Left renal cortex interstitium (tissue), 4 donors: ENCODE data around the gene MSX2. TPM values are rescaled to one million over a fixed set of nuclear protein-coding genes. Genes with fewer than 3 reads are reported as not detected.

Experiments used
- DNase-seq, 4 donors: peaks; one replicate each; pipeline ENCODE4 v3.0.0-alpha.2; 2013; ENCODE audit warnings: low read depth in 4 of 4, low spot score in 2 of 4, missing footprints in 1 of 4
- polyA plus RNA-seq, 4 donors: library from polyadenylated mRNA; unstranded; fragments of 120-200 nt; gene quantifications; one replicate each; pipeline ENCODE4 v1.2.1, GENCODE V29; 2013; ENCODE audit not compliant: insufficient read length in 4 of 4

The MSX2 gene
- polyA plus RNA-seq, 4 donors = 0.46 to 0.79 (median 0.57) TPM

DNA sequence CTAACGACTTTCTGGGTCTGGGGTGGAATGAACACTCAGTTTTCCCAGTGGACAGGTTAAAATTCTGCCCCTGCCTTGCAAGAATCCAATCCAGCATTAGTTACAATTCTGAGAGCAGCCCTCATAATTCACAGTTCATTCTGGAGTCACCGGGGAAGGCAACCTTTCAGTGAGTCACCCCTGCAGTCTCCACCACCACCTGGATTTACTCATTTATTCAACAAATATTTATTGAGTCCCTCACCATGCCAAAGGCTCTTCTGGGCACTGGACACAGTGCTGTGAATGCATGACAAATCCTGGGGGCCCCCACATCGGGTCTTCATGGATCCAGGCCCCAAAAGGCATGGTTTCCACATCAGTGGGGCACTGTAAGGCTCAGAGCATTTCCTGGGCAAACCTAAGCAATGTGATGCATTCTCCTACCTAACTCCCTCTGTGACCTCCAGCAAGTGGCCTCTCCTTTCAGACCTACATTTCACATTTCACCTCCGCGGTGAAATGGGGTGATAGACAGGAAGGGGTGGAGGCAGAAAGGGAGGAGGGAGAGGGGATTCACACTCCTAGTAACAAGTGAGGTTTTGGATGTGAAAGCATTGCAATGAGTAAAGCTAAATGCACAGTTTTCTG lies 6.4 kb upstream of the MSX2 start:
- no peak for DNase-seq

DNA sequence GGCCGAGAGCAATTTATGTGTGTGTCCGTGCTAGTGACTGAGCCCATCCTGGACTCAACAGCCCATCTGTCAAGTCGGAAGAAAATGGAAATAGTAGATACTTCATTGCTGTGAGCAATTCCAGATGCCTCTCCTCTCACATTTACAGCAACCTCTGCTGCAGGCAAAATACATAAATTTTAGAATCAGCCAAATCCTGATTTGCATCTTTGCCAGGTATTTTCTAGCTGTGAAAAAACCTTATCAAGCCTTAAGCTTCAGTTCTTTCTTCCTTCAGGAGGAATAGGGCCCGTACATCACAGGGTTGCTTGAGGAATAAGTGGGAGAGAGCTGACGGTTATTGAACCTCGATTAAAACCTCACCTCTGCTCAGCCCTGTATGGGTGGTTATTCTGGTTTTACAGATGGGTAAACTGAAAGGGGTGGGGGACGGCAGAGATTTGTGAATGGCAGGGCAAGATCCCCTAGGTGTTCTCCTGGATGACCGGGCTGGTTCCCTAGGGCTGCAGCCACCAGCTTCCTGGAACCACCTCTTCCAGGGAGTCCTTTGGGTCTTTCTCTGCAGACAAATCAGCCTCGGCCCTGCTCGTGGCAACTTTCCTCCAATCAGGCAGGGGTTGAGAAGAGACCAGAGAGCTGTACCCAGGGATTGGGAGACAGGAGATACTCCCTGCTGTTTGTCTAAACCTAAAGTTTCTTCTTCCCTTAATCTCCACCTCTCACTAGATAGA lies 5.3 kb upstream of the MSX2 start:
- no peak for DNase-seq

DNA sequence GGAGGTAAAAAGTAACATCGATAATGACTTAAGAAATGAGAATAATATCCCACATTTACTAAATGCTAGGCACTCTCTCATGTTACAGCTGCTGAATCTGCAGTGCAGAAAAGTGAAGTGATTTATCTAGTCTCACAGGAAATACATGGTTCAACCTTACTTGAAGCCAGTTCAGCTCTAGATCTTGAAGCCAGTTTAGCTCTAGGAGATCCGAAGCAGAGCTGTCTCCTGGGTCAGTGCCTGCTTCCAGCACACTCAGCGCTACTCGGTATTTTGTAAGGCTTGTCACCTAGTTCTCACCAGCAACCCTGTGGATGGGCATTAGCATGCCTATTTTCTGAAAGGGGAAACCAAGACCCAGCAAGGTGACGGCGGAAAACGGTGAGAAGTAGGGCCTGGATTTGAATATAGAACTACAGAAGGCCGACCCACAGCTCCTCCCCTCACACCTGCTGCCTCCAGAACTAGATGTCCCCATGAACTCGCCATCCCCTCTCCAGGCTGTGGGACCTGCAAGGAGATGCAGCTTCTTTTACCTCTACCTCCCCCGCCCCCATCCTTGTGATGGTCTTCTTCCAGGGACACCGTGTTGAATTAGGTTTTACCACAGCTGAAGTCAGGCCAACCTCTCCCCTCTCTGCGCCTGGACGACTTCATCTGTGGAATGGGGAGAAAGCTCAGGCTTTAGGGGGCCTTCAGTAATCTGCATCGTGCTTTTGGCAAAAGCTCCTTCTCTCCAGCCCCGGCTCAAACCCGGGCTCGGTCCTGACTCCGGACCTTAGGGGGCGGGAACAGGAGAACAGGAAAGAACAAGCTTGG lies 4.4 kb upstream of the MSX2 start:
- DNase-seq = no peak

DNA sequence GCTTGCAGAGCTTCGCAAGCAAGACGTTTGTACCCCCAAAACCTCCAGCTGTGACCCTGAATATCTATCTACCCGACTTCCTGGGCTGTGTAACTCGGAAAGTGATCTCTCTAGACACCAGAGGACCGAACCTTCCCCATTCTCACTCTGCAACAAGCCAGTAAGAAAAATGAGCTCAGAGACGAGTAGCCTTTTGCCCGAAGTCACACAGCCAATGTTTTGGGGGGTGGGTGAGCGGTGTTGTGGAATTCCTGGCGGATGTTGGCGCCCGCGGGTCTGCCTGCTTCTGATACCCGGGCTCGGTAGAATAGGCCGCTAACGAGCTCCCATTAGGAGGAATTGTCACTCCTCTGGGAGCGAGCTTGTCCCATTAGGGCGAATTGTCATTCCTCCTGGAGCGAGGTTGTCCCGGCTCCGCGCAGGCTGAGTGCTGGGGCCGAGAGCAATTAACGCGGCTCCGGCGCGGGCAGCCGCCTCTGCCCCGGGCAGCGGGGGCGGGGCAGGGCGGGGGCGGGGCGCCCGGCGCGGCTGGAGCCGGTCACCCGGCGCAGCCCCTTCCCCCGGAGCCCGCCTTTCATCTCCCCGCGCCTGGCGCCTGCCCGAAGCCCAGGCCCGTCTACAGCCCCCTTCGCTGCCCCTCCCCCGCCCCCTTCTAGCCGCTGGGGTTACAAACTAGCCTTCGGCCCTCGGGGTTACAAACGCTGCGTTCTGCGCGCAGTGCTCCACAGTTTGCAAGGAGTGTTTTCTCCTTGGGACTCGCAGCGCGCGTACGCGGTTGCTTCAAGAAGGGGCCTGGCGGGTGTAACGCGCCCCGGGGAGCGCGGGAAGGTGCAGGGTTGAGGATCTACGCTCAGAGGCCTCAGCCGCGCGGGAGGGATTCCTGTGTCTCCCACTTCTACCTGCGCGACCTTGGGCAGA lies 3.5 kb upstream of the MSX2 start:
- no peak for DNase-seq

DNA sequence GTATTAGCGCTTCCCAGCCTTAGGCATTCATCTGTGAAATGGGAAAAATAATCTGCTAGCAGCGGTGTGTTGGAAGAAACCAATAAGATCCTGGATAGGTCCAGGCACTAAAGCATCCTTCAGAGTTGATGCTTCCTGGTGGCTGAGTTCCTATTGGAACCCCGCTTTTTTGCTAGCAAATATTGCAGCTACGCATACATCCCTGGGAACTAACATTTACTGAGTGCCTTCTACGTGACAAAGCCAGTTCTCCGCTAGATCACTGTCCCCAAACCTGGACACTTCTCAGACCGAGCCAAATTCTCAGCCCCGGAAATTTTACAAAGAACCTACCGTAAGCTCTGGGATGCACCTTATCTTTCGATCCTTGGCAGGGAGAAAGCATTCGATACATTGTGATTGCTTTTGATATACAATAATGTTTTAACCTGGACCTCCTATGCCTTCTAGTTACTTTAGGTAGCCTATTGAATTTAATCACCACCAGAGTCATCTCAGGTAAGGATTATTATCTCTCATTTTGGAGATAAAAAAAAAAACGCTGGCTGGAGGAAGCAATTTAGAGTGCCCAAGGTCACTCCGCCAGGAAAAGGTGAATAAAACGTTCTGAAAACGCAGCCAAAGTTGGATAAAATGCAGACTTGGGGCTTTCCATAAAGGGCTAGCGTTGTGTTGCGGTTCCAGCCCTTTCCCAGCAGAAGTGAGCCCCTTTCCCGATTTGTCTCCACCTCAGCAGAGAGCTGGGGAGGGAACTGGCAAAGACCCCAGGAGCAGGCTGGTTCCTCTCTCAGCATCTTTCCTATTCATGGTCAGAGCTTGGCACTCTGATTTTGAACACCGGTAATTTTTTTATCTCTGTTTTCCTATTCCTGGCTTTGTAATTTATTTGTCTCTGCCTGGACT lies 2.6 kb upstream of the MSX2 start:
- no peak for DNase-seq

DNA sequence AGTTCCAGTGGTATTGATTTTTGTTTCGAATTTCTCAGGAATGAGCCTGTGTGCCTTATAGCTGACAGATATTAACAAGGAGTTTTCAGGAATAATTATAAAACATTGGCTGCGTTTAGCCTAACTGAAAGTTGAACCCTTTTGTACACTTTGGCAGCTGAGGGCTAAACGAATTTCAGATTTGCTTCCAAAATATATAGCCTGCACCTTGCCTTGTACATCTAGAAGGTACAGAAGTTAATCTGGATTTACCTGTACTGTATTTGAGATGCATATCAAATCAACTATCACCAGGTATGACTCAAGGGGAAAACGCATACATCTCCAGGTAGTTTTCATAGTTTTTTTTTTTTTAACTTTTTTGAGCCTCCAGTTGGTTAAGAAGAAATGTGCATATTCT lies 1.9 kb upstream of the MSX2 start:
- DNase-seq = no peak

DNA sequence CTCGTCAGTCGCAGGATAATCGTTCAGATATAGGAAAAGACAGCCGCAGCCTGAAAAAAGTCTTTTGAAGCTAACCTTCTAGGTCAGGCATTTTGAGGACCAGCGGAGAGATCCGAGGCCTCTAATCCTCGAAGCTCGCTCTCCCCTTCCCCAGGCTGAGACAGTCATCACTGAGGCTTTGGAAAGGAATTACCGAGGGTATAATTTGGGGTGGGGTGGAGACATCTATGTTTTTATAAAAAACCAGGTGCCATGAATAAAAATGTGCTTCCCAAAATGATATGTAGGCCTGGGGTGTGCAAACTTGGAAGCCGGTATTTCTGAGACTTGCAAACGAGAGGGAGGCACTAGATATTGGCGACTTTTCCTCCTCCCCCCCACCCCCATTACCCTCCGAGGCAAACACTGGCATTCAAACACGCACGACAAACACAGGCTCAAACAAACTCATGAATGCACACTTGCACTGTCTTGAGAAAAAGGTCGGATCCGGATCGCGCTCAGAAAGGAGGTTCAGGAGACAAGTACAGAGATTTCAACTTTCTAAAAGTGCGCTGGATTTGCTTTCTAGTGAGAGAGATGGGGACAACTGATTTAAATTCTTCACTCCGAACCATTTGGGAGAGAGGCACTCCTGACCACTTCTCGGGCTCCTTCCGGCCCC lies 935 bp upstream of the MSX2 start:
- no peak for DNase-seq

DNA sequence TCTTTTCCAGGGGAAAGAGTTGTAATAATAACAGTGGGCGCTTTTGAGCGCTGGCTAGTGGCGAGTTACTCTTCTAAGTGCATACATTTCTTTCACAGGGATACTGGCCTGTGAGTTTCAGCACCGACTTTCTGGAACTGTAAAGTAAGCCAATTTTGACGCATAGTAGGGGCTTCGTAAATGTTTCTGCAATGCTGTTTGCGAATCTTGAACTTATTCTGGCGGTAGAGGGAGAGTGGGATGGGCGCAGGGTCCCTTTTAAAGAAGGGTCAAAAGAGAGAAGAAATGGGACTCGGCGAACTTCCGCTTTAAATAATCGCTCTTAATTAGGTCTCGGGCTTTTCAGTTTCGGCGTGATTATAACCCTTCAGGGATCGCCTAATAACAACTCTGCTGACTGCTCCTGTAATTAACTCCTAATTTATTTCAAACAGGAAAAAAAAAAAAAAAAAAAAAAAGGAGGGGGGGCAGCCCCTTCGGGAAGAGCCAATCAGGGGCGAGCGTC lies 351 bp upstream of the MSX2 start:
- no peak for DNase-seq

DNA sequence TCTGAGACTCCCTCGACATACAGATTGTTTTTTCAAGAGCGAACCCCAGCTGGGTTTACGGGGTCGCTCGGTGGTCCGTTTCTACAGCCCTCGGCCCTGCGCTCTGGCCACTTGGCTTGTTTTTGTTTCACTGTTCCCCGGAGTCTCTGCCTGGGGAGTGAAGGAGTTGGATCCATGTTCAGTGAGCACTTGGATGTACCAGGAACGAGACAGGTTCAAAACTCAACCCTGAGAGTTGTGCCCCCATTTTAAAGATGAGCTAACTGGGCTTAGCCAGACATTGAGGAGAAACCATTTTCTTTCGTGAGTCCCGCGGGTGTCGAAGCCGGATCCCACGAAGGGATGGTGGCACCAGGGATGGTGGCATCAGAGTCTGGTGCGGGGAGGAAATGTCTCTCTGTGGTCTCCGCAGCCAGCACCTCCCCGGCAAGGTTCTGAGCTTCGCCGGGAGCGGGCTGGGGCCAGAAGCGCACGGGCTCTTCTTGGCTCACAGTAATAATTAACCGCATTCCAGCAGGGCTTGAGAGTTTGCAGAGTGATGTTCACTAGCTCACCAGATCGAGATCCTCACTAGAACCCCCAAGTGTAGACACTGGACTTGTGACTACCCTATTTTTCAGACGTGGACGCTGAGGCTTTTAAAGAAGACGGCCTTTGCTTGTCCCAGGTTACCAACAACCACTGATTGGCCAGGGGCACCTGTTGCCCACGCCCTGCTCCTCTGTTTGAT lies 1.0 kb downstream of the MSX2 start:
- DNase-seq = no peak

DNA sequence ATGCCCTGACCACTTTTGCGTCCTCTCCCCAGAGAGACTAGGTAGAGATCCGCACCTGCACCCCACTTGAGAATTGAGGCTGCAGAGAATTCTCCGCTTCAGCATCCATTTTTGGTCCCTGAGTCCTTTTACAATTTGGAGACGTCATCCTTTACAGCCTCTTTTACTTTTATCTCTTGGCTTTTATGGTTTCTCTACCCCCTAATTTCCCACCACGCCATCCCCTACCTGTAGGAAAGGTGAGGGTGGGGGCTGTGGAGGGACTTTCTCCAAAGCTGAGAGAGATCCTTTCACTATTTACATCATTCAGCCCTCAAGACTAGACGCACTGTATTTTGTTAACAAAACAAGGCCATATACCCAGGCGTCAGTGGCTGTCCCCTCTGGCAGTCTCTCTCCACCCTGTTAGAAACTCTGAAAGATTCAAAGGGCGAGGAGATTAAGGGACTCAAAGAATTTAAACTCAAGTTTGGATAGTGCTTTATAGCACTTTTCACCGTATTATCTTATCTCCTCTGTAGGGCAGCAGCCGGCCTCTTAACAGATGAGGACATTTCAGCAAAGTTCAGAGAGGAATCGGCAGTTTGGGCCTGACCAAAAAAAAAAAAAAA lies 1.7 kb downstream of the MSX2 start:
- no peak for DNase-seq

DNA sequence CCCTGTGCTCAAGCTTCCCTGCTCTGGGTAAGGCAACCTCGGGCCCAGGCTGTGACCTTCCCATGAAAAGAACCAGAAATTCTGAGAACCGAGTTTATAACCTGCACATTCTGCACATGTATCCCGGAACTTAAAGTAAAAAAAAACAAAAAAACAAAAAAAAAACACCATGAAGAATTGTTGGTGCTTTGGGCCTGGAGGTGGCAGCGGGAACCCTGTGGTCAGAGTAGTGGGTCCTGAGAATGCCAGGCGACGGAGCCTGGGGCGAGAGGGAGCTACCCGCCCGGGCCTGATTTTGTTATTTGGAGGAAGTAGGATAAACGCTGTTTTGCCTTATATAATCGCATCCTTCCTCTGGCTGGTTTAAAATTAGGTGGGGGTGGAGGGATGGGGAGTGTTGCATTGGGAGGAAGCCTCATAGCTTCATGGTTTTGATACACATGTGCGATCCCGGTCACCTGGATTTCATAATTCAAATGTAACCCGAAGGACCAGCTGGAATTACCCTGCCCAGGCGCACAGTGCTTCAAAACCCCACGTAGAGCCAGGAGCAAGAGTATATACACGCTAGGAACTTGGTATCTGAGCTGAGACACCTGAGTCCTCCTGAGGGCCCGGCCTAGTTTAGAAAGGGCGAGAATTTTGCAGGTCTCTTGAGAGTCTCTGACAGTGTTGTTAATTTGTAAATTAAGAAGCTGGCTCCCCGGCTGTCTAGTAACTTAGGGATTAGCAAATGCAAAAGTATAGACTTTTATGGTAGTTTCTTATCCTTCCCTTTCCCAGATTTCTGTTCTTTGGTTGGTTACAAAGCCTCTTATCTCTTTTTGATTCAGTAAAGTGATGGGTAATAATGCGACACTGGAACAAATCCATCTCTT lies 2.8 kb downstream of the MSX2 start:
- DNase-seq = no peak

DNA sequence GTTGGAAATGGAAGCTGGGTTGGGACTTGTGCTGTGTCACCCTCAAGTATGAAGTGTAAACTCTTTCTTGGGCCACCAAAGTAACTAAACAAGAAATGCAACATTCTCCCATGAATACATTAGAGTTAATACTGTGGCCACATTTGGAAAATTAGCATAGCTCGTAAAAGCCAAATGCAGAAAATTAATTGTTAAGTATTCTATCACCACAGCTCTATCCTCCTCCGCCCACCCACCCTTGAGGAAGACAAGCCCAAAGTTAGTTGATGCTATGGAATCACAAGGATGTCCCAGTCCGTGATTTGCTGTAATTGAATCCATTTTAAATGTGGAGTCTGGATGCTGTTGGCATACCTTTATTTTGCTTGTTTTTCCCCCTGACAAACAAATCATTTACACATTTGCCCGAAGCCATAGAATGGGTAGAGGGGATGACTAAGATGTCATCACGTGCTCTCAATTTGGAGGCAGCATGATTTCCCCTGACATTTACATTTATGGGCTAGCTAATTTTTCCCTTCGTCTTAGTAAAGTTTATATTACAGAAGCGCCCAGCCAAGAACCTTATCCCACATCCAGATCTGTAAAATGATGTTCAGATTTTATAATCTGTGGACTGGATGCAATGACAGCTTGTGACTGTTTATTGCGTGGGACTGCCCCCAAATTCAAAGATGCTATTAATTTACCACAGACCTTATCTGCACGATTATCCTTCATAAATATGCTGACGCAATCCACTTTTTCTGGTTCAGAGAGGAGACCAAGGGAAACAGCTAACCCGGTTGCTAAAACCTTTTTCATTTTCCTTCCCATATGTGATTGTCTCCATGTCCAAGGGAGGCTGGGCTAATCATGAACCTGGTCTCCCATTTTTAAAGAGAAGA lies 3.7 kb downstream of the MSX2 start:
- no peak for DNase-seq

DNA sequence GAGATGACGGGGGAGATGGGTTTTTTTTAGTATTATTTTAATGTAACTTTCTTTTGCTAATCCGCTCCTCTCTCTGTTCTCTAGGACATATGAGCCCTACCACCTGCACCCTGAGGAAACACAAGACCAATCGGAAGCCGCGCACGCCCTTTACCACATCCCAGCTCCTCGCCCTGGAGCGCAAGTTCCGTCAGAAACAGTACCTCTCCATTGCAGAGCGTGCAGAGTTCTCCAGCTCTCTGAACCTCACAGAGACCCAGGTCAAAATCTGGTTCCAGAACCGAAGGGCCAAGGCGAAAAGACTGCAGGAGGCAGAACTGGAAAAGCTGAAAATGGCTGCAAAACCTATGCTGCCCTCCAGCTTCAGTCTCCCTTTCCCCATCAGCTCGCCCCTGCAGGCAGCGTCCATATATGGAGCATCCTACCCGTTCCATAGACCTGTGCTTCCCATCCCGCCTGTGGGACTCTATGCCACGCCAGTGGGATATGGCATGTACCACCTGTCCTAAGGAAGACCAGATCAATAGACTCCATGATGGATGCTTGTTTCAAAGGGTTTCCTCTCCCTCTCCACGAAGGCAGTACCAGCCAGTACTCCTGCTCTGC lies 4.8 kb downstream of the MSX2 start:
- DNase-seq = no peak

DNA sequence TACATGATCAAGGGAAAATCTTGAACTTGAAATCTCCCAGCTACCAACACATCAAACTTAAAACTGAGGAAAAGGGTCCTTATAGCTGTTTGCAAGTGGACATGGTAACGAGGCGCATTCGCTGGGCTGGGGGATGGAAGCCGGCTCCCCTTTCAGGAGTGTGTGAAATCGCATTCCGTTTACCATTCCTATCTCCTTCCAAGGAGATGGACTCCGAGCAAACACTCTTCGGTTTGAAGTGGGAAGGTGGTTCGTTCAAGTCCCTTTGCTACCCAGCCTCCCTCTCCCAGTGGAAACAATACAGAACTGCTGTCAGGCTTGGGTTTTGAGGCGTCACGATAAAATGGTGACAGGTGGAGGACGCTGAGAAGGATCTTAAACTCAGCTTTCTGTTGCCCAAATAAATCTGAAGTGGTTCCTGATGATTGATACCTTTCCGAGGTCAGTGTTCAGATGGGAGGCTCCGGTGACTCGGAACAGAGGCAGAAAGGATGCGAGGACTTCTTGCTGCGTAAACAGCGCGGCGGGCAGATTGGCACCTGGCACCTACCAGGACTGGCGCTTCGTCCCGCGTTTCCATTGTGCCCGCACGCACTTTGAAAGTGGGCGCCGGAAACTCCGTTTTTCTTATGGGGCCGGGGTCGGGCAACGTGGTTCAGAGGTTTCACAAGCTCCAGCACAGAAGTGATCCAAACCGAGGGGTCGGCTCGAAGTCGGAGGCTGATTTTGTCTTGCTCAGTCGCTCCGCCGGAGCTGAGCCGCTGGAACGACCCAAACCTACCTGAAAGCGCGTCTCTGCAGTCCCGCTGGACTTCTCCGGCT lies 7.0 kb downstream of the MSX2 start:
- no peak for DNase-seq
